Measurements from ENCODE around the gene UCHL5. TPM values are rescaled to one million over a fixed set of nuclear protein-coding genes. Genes with fewer than 3 reads are reported as not detected.
A peak's percentile ranks its signal among the peaks of the same experiment; 100 is the strongest.

Gene UCHL5
- total and polyA plus RNA-seq, 2 of the 13 experiments (the other 11 are each of a cell fraction or from before 2014, with no cell fraction given) = 18.2 to 44.1 TPM

DNA sequence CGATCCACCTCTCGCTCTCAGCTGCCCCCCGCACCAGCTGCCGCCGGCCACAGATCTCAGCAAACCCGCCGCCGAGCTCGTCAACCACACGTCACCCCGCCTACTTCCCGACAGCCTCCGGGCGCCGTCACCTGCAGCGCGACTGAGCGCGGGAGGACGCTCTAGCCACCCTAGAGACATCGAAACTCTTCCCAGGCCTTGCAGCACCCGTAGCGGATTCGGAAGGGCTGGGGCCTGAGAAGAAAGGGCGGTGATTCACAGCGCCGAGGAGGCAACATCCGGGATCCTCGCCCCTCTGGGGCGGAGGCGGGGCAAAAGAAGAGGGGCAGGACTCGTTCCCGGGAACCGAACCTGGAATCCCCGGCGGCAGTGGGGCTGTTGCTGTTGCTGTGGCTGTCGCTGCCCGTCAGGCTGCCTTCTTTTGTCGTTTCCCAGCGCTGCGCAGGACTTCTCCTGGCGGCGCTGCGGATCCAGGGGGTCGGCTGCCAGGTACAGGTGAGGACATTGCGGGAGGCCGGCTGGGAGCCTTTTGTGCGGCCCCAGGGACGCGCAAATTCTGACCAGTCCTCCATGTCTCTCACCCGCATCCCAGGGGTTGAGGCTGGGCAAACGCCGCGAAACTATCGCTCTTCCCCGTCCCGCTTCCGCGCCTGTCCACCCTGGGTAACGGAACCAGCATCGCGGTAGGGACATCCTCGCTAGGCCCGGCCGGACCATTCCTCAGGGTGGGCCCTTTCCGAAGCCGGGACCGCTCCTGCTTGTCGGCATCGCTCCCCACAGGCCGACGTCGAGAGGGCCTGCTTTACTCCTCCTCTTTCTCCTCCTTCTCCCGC lies at the start of gene UCHL5, which contains the start of gene RO60 (continued):
- TF ChIP-seq ZNF746 (CRISPR knock-in tag; IDR thresholded peaks at IDR 0.05) (0 out of 2 replicates have a peak, but pooled peaks have one; percentile 28), FIP1L1 (IDR thresholded peaks at IDR 0.05; ENCODE audit: borderline replicate concordance, insufficient read depth, low read depth, low read length) (no peak), GATA4 (IDR thresholded peaks at IDR 0.05; ENCODE audit: borderline replicate concordance, low read depth) (no peak), GABPB1 (CRISPR knock-in tag; IDR thresholded peaks at IDR 0.05) (peak; percentile 93), SOX6 (IDR thresholded peaks at IDR 0.05) (no peak), SOX6 (CRISPR knock-in tag; IDR thresholded peaks at IDR 0.05) (peak; percentile 75; the same call in 1 of the 2 replicates), SATB2 (CRISPR knock-in tag; IDR thresholded peaks at IDR 0.05) (no peak), ZC3H4 (CRISPR knock-in tag; IDR thresholded peaks at IDR 0.05; ENCODE audit: borderline replicate concordance) (no peak), ZNF615 (CRISPR knock-in tag; IDR thresholded peaks at IDR 0.05; ENCODE audit: borderline replicate concordance) (no peak), SOX5 (CRISPR knock-in tag; IDR thresholded peaks at IDR 0.05; ENCODE audit: borderline replicate concordance) (peak; percentile 86), MYC (CRISPR knock-in tag; IDR thresholded peaks at IDR 0.05; ENCODE audit: borderline replicate concordance) (peak; percentile 90), ZNF260 (CRISPR knock-in tag; IDR thresholded peaks at IDR 0.05; ENCODE audit: borderline replicate concordance, low read depth) (no peak), ZNF232 (CRISPR knock-in tag; IDR thresholded peaks at IDR 0.05; ENCODE audit: borderline replicate concordance) (peak; percentile 77; the same call in 1 of the 2 replicates), ZBTB3 (CRISPR knock-in tag; IDR thresholded peaks at IDR 0.05; ENCODE audit: borderline replicate concordance, low read depth) (0 out of 2 replicates have a peak, but pooled peaks have one; percentile 67), RBAK (CRISPR knock-in tag; IDR thresholded peaks at IDR 0.05) (no peak), REPIN1 (CRISPR knock-in tag; IDR thresholded peaks at IDR 0.05; ENCODE audit: borderline replicate concordance, low read depth) (peak; percentile 92; the same call in 1 of the 2 replicates), FOXK2 (IDR thresholded peaks at IDR 0.05) (0 out of 2 replicates have a peak, but pooled peaks have one; percentile 9), ZNF33B (CRISPR knock-in tag; IDR thresholded peaks at IDR 0.05) (peak; percentile 96; the same call in 1 of the 2 replicates), ZNF670 (CRISPR knock-in tag; IDR thresholded peaks at IDR 0.05; ENCODE audit: borderline replicate concordance) (peak; percentile 91; the same call in 1 of the 2 replicates), SNAPC2 (CRISPR knock-in tag; IDR thresholded peaks at IDR 0.05) (no peak; the same call in none of the 2 replicates), ZNF879 (CRISPR knock-in tag; IDR thresholded peaks at IDR 0.05) (peak; percentile 87; the same call in 1 of the 2 replicates), HOXD1 (CRISPR knock-in tag; IDR thresholded peaks at IDR 0.05) (peak; percentile 86), ZNF790 (CRISPR knock-in tag; IDR thresholded peaks at IDR 0.05; ENCODE audit: borderline replicate concordance) (0 out of 2 replicates have a peak, but pooled peaks have one; percentile 73), HIVEP1 (CRISPR knock-in tag; IDR thresholded peaks at IDR 0.05) (peak; percentile 90), KDM1A (CRISPR knock-in tag; IDR thresholded peaks at IDR 0.05) (no peak)
- TF ChIP-seq, protein P1, sequence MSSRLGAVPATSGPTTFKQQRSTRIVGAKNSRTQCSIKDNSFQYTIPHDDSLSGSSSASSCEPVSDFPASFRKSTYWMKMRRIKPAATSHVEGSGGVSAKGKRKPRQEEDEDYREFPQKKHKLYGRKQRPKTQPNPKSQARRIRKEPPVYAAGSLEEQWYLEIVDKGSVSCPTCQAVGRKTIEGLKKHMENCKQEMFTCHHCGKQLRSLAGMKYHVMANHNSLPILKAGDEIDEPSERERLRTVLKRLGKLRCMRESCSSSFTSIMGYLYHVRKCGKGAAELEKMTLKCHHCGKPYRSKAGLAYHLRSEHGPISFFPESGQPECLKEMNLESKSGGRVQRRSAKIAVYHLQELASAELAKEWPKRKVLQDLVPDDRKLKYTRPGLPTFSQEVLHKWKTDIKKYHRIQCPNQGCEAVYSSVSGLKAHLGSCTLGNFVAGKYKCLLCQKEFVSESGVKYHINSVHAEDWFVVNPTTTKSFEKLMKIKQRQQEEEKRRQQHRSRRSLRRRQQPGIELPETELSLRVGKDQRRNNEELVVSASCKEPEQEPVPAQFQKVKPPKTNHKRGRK (CRISPR knock-in tag; IDR thresholded peaks at IDR 0.05) = no peak
- TF ChIP-seq, protein P2, sequence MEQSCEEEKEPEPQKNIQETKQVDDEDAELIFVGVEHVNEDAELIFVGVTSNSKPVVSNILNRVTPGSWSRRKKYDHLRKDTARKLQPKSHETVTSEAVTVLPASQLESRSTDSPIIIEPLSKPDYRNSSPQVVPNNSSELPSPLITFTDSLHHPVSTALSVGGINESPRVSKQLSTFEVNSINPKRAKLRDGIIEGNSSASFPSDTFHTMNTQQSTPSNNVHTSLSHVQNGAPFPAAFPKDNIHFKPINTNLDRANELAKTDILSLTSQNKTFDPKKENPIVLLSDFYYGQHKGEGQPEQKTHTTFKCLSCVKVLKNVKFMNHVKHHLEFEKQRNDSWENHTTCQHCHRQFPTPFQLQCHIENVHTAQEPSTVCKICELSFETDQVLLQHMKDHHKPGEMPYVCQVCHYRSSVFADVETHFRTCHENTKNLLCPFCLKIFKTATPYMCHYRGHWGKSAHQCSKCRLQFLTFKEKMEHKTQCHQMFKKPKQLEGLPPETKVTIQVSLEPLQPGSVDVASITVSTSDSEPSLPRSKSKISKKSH (CRISPR knock-in tag; IDR thresholded peaks at IDR 0.05; ENCODE audit: borderline replicate concordance) = peak; percentile 71; the same call in 1 of the 2 replicates
- TF ChIP-seq, protein P3, sequence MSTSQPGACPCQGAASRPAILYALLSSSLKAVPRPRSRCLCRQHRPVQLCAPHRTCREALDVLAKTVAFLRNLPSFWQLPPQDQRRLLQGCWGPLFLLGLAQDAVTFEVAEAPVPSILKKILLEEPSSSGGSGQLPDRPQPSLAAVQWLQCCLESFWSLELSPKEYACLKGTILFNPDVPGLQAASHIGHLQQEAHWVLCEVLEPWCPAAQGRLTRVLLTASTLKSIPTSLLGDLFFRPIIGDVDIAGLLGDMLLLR (CRISPR knock-in tag; IDR thresholded peaks at IDR 0.05) = no peak

Data from HepG2 (cell line).